K562 (cell line): ENCODE data around the gene NOL4L. TPM values are rescaled to one million over a fixed set of nuclear protein-coding genes. Genes with fewer than 3 reads are reported as not detected.
A peak's percentile ranks its signal among the peaks of the same experiment; 100 is the strongest.

Experiments
- ADNP ChIP-seq: fragments of 200-800 bp; sonication (Bioruptor generic); IDR thresholded peaks from 2 replicates; pipeline ENCODE4 v1.6.1; 2016; ENCODE audit warnings: missing genetic modification characterization, missing compliant biosample characterization
- ELF2 ChIP-seq: fragments of 250-450 bp; sonication (Bioruptor Pico); IDR thresholded peaks from 2 replicates; pipeline ENCODE4 v1.5.0; 2021; ENCODE audit warnings: mild to moderate bottlenecking
- HDAC2 ChIP-seq: fragments of 450-650 bp; IDR thresholded peaks from 2 replicates; pipeline ENCODE4 v1.6.1; 2016; ENCODE audit warnings: mild to moderate bottlenecking
- NFIC ChIP-seq: fragments of 450-650 bp; IDR thresholded peaks from 2 replicates; pipeline ENCODE4 v1.6.1; 2017; ENCODE audit warnings: mild to moderate bottlenecking, inconsistent platforms
- RCOR1 ChIP-seq, 2 experiments: IDR thresholded peaks; 2 replicates each; pipeline ENCODE4 v1.6.1; 2012; ENCODE audit warnings: low read depth in 2 of 2, low read length in 2 of 2, borderline replicate concordance in 1 of 2, improper control_type of control experiment in 1 of 2
- SMARCA5 ChIP-seq: fragments of 450-650 bp; IDR thresholded peaks from 2 replicates; pipeline ENCODE4 v1.6.1; 2016
- SMARCB1 ChIP-seq: IDR thresholded peaks from 2 replicates; pipeline ENCODE4 v1.6.1; 2011; ENCODE audit warnings: improper control_type of control experiment, low read depth; ENCODE audit not compliant: insufficient read length
- ZNF146 ChIP-seq: IDR thresholded peaks from one replicate; pipeline ENCODE4 v1.6.1; 2018; ENCODE audit warnings: missing compliant biosample characterization; ENCODE audit not compliant: unreplicated experiment
- ZNF274 ChIP-seq: IDR thresholded peaks from 2 replicates; pipeline ENCODE4 v1.6.1; 2011; ENCODE audit warnings: low read depth, mild to moderate bottlenecking, low read length, moderate library complexity, borderline replicate concordance
- polyA plus RNA-seq, 8 experiments: library from polyadenylated mRNA; depleted of rRNA in 4 of 8; stranded (reverse) in 5 of 8; unstranded in 3 of 8; fragments of >200 nt; fragmentation: Nextera tagmentation in 2 of 8; fragmentation: Illumina TruSeq in 1 of 8; extraction: Ambion mirVana in 2 of 8; extraction: Trizol in 1 of 8; gene quantifications; 2 replicates each; pipeline versions ENCODE4 v1.2.1 to v1.2.3, GENCODE V29; 2011 to 2014; ENCODE audit warnings: inconsistent platforms in 1 of 8, missing spikeins in 1 of 8
- total RNA-seq, 7 experiments: library from RNA; depleted of rRNA in 6 of 7; stranded (reverse); fragments of >200 nt in 6 of 7; fragmentation: Illumina TruSeq in 2 of 7; extraction: Trizol in 2 of 7; gene quantifications; 2 replicates each; pipeline versions ENCODE4 v1.2.1 to v1.2.3, GENCODE V29; 2011 to 2021; ENCODE audit warnings: low replicate concordance in 1 of 7
- TF ChIP-seq, protein P1 (sequence below), 2 experiments: IDR thresholded peaks in 1 of 2; conservative IDR thresholded peaks in 1 of 2; 2 replicates each; pipeline ENCODE4 v1.6.1; 2016; ENCODE audit warnings: low read depth in 2 of 2, mild to moderate bottlenecking in 1 of 2, missing compliant biosample characterization in 1 of 2, missing genetic modification characterization in 1 of 2, moderate library complexity in 1 of 2

Gene NOL4L
- total and polyA plus RNA-seq, 9 of the 15 experiments (the other 6 are each of a cell fraction or from before 2014, with no cell fraction given) = 5.1 to 36.2 (median 13.6) TPM

DNA sequence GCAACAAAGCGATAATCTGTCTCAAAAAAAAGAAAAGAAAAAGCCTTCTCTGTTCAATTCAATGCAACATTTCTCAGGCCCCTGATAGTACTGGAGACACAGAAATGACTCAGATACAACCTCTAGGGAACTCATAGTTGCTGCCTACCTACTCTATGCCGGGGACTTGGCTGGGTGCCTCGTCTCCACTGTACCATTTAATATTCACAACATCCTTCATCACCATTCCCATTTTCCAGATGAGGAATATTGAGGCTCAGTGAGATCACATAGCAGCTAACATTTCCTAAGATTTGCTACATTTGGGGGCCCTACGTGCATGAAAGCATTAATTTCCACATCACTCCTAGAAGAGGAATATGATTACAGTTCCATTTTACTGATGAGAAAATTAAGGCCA lies 7.5 kb downstream of the NOL4L start (continued):
- no peak for TF ChIP-seq ZNF274
- TF ChIP-seq RCOR1 (IDR thresholded peaks at IDR 0.05; ENCODE audit: borderline replicate concordance in 1 of 2, low read depth in 2 of 2, low read length in 2 of 2) = peak in 1 of 2 experiments; percentile 52; a peak in 2 of 4 replicates
- 0 out of 2 replicates have a peak, but pooled peaks have one; percentile 14 for TF ChIP-seq NFIC
- TF ChIP-seq SMARCA5 = peak; percentile 58; the same call in 1 of the 2 replicates
- TF ChIP-seq ZNF146 (CRISPR knock-in tag) = no peak
- TF ChIP-seq, protein P1, sequence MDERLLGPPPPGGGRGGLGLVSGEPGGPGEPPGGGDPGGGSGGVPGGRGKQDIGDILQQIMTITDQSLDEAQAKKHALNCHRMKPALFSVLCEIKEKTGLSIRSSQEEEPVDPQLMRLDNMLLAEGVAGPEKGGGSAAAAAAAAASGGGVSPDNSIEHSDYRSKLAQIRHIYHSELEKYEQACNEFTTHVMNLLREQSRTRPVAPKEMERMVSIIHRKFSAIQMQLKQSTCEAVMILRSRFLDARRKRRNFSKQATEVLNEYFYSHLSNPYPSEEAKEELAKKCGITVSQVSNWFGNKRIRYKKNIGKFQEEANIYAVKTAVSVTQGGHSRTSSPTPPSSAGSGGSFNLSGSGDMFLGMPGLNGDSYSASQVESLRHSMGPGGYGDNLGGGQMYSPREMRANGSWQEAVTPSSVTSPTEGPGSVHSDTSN (CRISPR knock-in tag; IDR thresholded peaks at IDR 0.05; ENCODE audit: low read depth) = no peak
- TF ChIP-seq, protein P1 (tag; conservative IDR thresholded peaks at IDR 0.05; ENCODE audit: low read depth) = no peak
- peak; percentile 77; the same call in 1 of the 2 replicates for TF ChIP-seq ADNP (tag)
- TF ChIP-seq ELF2 = no peak
- TF ChIP-seq HDAC2 = 0 out of 2 replicates have a peak, but pooled peaks have one; percentile 30
- TF ChIP-seq SMARCB1 = no peak
